DND-41 (cell line): ENCODE measurements around the gene KCNQ1OT1.

Experiments
- ATAC-seq: fragments of 200-7000 bp; cut with Tn5 transposase; 3 replicates; pipeline ENCODE4 v1.9.1; 2021; ENCODE audit warnings: low read depth; ENCODE audit not compliant: insufficient read depth
- DNase-seq: peaks from one replicate; pipeline ENCODE4 v3.0.0-alpha.2; 2020
- H2AFZ ChIP-seq: 2 replicates; pipeline ENCODE4 v1.6.0; 2012; ENCODE audit warnings: low read depth, low read length
- H3K27ac ChIP-seq: 2 replicates; pipeline ENCODE4 v1.5.1; 2012; ENCODE audit warnings: low read length, inconsistent platforms
- H3K27me3 ChIP-seq: fragments of 200-600 bp; sonication (generic); 2 replicates; pipeline ENCODE4 v1.6.0; 2012; ENCODE audit warnings: low read length, mild to moderate bottlenecking, inconsistent platforms; ENCODE audit not compliant: insufficient read depth, poor library complexity
- H3K36me3 ChIP-seq: 2 replicates; pipeline ENCODE4 v1.5.1; 2012; ENCODE audit warnings: low read length, inconsistent platforms; ENCODE audit not compliant: insufficient read depth
- H3K4me1 ChIP-seq: 2 replicates; pipeline ENCODE4 v1.5.1; 2012; ENCODE audit warnings: mild to moderate bottlenecking, low read length; ENCODE audit not compliant: insufficient read depth
- H3K4me2 ChIP-seq: 2 replicates; pipeline ENCODE4 v1.6.0; 2012; ENCODE audit warnings: mild to moderate bottlenecking, moderate library complexity, low read length, inconsistent platforms; ENCODE audit not compliant: insufficient read depth
- H3K4me3 ChIP-seq, 2 experiments: fragments of 200-600 bp in 1 of 2; shearing (Covaris generic) in 1 of 2; 2 replicates each; pipeline ENCODE4 v1.5.1; 2012 to 2016; ENCODE audit warnings: inconsistent platforms in 2 of 2, low read length in 2 of 2, mild to moderate bottlenecking in 2 of 2, low read depth in 1 of 2, moderate library complexity in 1 of 2
- H3K79me2 ChIP-seq: 2 replicates; pipeline ENCODE4 v1.6.0; 2012; ENCODE audit warnings: low read length, inconsistent platforms; ENCODE audit not compliant: insufficient read depth
- H3K9ac ChIP-seq: 2 replicates; pipeline ENCODE4 v1.6.0; 2012; ENCODE audit warnings: low read depth, mild to moderate bottlenecking, inconsistent platforms, low read length, moderate library complexity
- H3K9me3 ChIP-seq: 2 replicates; pipeline ENCODE4 v1.5.1; 2012; ENCODE audit warnings: low read length, moderate library complexity, mild to moderate bottlenecking, inconsistent platforms; ENCODE audit not compliant: insufficient read depth, severe bottlenecking
- H4K20me1 ChIP-seq: 2 replicates; pipeline ENCODE4 v1.6.0; 2012; ENCODE audit warnings: low read length; ENCODE audit not compliant: insufficient read depth
- EZH2 ChIP-seq: IDR thresholded peaks from 3 replicates; pipeline ENCODE4 v1.6.1; 2012; ENCODE audit warnings: borderline replicate concordance, low read depth, mild to moderate bottlenecking, moderate library complexity, low read length, inconsistent platforms; ENCODE audit not compliant: severe bottlenecking
- TF ChIP-seq, protein P1 (sequence below): IDR thresholded peaks from 2 replicates; pipeline ENCODE4 v1.5.1; 2012; ENCODE audit warnings: borderline replicate concordance, low read length, moderate library complexity, mild to moderate bottlenecking; ENCODE audit not compliant: poor library complexity, severe bottlenecking; ENCODE audit errors: extremely low read depth

The KCNQ1OT1 gene

GRCh38 chr11:2719831-2720590 is 20.2 kb upstream of the KCNQ1OT1 start:
- no peaks in the 10 kb centered on the region for H3K4me1 ChIP-seq
- no peak overlapping the region for H3K4me3 ChIP-seq
- DNase-seq (no peak), ATAC-seq (no peak)
- H3K27ac ChIP-seq = no peak overlapping the region
- no peak overlapping the region for H2AFZ ChIP-seq
- H3K9me3 ChIP-seq = no peaks in the 10 kb centered on the region
- no peak overlapping the region for H3K4me2 ChIP-seq
- TF ChIP-seq EZH2 = no peak
- TF ChIP-seq, protein P1, sequence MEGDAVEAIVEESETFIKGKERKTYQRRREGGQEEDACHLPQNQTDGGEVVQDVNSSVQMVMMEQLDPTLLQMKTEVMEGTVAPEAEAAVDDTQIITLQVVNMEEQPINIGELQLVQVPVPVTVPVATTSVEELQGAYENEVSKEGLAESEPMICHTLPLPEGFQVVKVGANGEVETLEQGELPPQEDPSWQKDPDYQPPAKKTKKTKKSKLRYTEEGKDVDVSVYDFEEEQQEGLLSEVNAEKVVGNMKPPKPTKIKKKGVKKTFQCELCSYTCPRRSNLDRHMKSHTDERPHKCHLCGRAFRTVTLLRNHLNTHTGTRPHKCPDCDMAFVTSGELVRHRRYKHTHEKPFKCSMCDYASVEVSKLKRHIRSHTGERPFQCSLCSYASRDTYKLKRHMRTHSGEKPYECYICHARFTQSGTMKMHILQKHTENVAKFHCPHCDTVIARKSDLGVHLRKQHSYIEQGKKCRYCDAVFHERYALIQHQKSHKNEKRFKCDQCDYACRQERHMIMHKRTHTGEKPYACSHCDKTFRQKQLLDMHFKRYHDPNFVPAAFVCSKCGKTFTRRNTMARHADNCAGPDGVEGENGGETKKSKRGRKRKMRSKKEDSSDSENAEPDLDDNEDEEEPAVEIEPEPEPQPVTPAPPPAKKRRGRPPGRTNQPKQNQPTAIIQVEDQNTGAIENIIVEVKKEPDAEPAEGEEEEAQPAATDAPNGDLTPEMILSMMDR = no peak
- no peaks in the 10 kb centered on the region for H3K36me3 ChIP-seq
- H3K9ac ChIP-seq = no peak overlapping the region
- H4K20me1 ChIP-seq = peaks cover 9% of the 10 kb centered on the region; the same call in 1 of the 2 replicates
- H3K27me3 ChIP-seq = peaks cover 9% of the 10 kb centered on the region
- no peaks in the 10 kb centered on the region for H3K79me2 ChIP-seq

DNA sequence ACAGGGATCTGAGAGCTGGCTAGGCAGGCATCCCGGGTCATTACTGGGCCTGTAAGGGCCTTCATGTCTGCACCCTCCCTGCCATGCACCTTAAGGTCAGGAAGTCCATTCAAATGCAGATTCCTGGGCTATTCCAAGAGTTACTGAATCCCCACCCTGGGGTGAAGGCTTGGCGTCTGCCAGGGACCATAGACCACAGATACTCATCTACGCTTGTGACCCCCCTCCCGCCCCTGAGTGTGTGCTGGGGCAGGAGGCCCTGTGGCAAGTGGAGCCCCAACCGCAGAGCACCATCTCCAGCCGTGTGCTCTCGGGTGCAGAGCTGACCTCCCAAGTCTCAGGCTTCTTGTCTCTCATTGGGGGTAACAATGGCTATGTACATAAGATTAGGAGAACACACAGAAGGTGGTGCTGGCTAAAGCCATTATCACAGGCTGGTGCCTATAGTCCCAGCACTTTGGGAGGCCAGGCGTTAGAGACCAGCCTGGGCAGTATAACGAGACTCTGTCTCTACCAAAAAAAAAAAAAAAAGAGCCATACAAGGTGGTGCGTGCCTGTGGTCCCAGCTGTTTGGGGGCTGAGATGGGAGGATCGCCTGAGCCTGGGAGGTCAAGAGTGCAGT is 19.1 kb upstream of the KCNQ1OT1 start:
- peaks cover 6% of the 10 kb centered on the region for H3K27me3 ChIP-seq
- no peaks in the 10 kb centered on the region for H3K9me3 ChIP-seq
- no peaks in the 10 kb centered on the region for H3K36me3 ChIP-seq
- H3K79me2 ChIP-seq = no peaks in the 10 kb centered on the region
- no peak overlapping the region for H2AFZ ChIP-seq
- no peak for DNase-seq
- H4K20me1 ChIP-seq = 0 out of 2 replicates have a peak, but pooled peaks cover 2% of the 10 kb centered on the region
- H3K4me1 ChIP-seq = no peaks in the 10 kb centered on the region
- TF ChIP-seq, protein P1 = no peak
- ATAC-seq = no peak
- H3K4me2 ChIP-seq = no peak overlapping the region
- H3K27ac ChIP-seq = no peak overlapping the region
- no peak overlapping the region for H3K4me3 ChIP-seq
- H3K9ac ChIP-seq = no peak overlapping the region

- H3K79me2 ChIP-seq = no peaks in the 10 kb centered on the region
- H3K36me3 ChIP-seq = no peaks in the 10 kb centered on the region
- H3K4me3 ChIP-seq = no peak overlapping the region
- DNase-seq = no peak
- no peaks in the 10 kb centered on the region for H3K9me3 ChIP-seq
- TF ChIP-seq, protein P1 = no peak
- TF ChIP-seq EZH2 = no peak
- peaks cover 6% of the 10 kb centered on the region for H3K27me3 ChIP-seq
- H3K9ac ChIP-seq = no peak overlapping the region
- H2AFZ ChIP-seq = no peak overlapping the region
- H4K20me1 ChIP-seq = 0 out of 2 replicates have a peak, but pooled peaks cover 2% of the 10 kb centered on the region
- no peak overlapping the region for H3K4me2 ChIP-seq
- no peak for ATAC-seq
- no peak overlapping the region for H3K27ac ChIP-seq
- no peaks in the 10 kb centered on the region for H3K4me1 ChIP-seq
Observed at GRCh38 chr11:2717561-2718325, 17.9 kb upstream of the KCNQ1OT1 start.
